ENCODE measurements around the gene KLHL18. TPM values are rescaled to one million over a fixed set of nuclear protein-coding genes. Genes with fewer than 3 reads are reported as not detected.
A peak's percentile ranks its signal among the peaks of the same experiment; 100 is the strongest.
"Not testable (repeated sequence)": the region's sequence is repeated elsewhere in the genome, so short reads cannot be mapped to it uniquely, and the experiment has no call there.

KLHL18 gene
- 10 to 100 TPM; 42.2 to 48.6 TPM for total RNA-seq

GRCh38 chr3:47282424-47283192 is at the start of gene KLHL18, which contains the start of gene KIF9:
Gene KLHL18, plus strand, starts transcription at chr3:47282944. Its CDS starts 22 bp downstream, at chr3:47282966.
Gene KIF9, minus strand, starts transcription at chr3:47282799. Its CDS starts 5,425 bp downstream, at chr3:47277374.
- peaks cover 31% of the 10 kb centered on the region for H3K4me1 Mint-ChIP-seq
- peak; percentile 96 for DNase-seq
- H3K9me3 Mint-ChIP-seq, result no peaks in the 10 kb centered on the region
- H3K4me3 Mint-ChIP-seq, result peak within 1 kb of the TSS; percentile 100
- H3K27me3 Mint-ChIP-seq, result no peaks in the 10 kb centered on the region
- H3K36me3 Mint-ChIP-seq, result peaks cover 19% of the 10 kb centered on the region
- peak within 1 kb of the TSS; percentile 99 for H3K27ac Mint-ChIP-seq

DNA sequence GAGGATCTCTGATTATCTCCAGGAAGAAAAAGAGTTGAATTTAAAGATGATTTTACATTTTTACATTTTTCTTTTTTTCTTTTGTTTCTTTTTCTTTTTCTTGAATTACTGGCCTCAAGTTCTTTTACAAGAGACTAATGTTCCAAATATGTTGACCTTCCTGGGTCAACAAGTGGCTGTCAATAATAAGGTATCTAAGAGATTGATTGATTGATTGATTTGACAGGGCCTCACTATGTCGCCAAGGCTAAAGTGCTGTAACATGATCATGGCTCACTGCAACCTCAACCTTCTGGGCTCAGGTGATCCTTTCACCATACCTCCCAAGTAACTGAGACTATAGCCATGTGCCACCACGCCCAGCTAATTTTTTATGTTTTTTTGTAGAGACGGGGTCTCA is 44.7 kb upstream of the KLHL18 start:
- no peaks in the 10 kb centered on the region for H3K36me3 Mint-ChIP-seq

GRCh38 chr3:47239929-47240328 is 42.8 kb upstream of the KLHL18 start:
- DNase-seq, result no peak

More for the DNA sequence above, 44.7 kb upstream of the KLHL18 start:
- no peak overlapping the region for H3K4me3 Mint-ChIP-seq
- no peaks in the 10 kb centered on the region for H3K4me1 Mint-ChIP-seq
- H3K9me3 Mint-ChIP-seq, result no peaks in the 10 kb centered on the region
- H3K27me3 Mint-ChIP-seq, result no peaks in the 10 kb centered on the region
- no peak for DNase-seq
- no peak overlapping the region for H3K27ac Mint-ChIP-seq

DNA sequence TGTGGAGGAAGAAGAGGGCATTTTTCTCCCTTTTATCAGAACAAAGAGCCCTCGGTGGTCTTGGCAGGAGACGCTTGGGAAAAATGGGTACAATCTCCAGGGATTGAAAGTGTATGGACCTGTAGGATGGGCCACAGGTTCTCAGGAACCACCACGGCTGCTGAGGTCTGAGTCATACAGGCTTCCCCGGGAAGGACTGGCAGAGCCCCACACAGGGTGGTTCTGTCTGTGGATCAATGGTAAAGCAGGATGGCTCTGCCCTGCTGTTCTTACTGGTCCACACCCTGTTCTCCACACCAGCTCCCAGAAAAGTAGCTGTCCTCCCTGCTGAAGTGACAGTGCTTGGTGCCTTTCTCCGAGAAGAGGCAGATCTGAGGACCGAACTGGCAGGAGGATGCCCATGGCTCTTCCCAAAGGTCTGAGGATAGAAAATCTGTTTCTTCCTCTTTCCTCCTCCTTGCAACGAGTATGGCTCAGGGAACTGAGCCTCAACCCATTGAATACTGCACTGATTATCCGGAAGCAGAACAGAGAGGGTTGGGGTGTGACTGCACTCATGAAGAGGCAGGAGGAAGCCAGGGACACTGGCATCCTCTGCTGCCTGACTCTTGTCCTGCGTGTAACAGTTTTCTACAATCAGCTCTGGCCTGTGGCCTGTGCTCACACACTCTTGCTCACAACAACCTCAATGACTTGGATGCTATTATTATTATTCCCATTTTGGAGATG is 39.2 kb upstream of the KLHL18 start:
- Mint-ChIP-seq H3K27ac (no peak overlapping the region), H3K4me1 (no peaks in the 10 kb centered on the region), H3K36me3 (no peaks in the 10 kb centered on the region), H3K9me3 (no peaks in the 10 kb centered on the region), H3K4me3 (no peak overlapping the region), H3K27me3 (no peaks in the 10 kb centered on the region)
- DNase-seq, result no peak

More at GRCh38 chr3:47239929-47240328, 42.8 kb upstream of the KLHL18 start:
- no peaks in the 10 kb centered on the region for H3K9me3 Mint-ChIP-seq
- H3K27ac Mint-ChIP-seq, result no peak overlapping the region
- no peaks in the 10 kb centered on the region for H3K4me1 Mint-ChIP-seq
- no peaks in the 10 kb centered on the region for H3K27me3 Mint-ChIP-seq
- H3K36me3 Mint-ChIP-seq, result no peaks in the 10 kb centered on the region
- no peak overlapping the region for H3K4me3 Mint-ChIP-seq

GRCh38 chr3:47244531-47245100 is 38.1 kb upstream of the KLHL18 start:
- no peak overlapping the region for H3K4me3 Mint-ChIP-seq
- no peaks in the 10 kb centered on the region for H3K4me1 Mint-ChIP-seq
- no peaks in the 10 kb centered on the region for H3K9me3 Mint-ChIP-seq
- no peaks in the 10 kb centered on the region for H3K27me3 Mint-ChIP-seq
- no peak overlapping the region for H3K27ac Mint-ChIP-seq
- no peaks in the 10 kb centered on the region for H3K36me3 Mint-ChIP-seq
- no peak for DNase-seq

GRCh38 chr3:47245271-47245670 is 37.5 kb upstream of the KLHL18 start:
- H3K36me3 Mint-ChIP-seq, result no peaks in the 10 kb centered on the region
- H3K4me1 Mint-ChIP-seq, result no peaks in the 10 kb centered on the region
- H3K27ac Mint-ChIP-seq, result no peak overlapping the region
- H3K27me3 Mint-ChIP-seq, result no peaks in the 10 kb centered on the region
- DNase-seq, result no peak
- H3K4me3 Mint-ChIP-seq, result no peak overlapping the region
- no peaks in the 10 kb centered on the region for H3K9me3 Mint-ChIP-seq

- H3K36me3 Mint-ChIP-seq, result no peaks in the 10 kb centered on the region
- H3K27me3 Mint-ChIP-seq, result no peaks in the 10 kb centered on the region
- H3K4me3 Mint-ChIP-seq, result no peak overlapping the region
- H3K9me3 Mint-ChIP-seq, result no peaks in the 10 kb centered on the region
- no peak overlapping the region for H3K27ac Mint-ChIP-seq
- no peaks in the 10 kb centered on the region for H3K4me1 Mint-ChIP-seq
- no peak for DNase-seq
Observed at GRCh38 chr3:47247131-47248064, 35.3 kb upstream of the KLHL18 start.

- no peaks in the 10 kb centered on the region for H3K9me3 Mint-ChIP-seq
- no peaks in the 10 kb centered on the region for H3K4me1 Mint-ChIP-seq
- DNase-seq, result no peak
- no peaks in the 10 kb centered on the region for H3K27me3 Mint-ChIP-seq
- H3K27ac Mint-ChIP-seq, result no peak overlapping the region
- no peaks in the 10 kb centered on the region for H3K36me3 Mint-ChIP-seq
- H3K4me3 Mint-ChIP-seq, result no peak overlapping the region
Observed at GRCh38 chr3:47250309-47251060, 32.3 kb upstream of the KLHL18 start.

DNA sequence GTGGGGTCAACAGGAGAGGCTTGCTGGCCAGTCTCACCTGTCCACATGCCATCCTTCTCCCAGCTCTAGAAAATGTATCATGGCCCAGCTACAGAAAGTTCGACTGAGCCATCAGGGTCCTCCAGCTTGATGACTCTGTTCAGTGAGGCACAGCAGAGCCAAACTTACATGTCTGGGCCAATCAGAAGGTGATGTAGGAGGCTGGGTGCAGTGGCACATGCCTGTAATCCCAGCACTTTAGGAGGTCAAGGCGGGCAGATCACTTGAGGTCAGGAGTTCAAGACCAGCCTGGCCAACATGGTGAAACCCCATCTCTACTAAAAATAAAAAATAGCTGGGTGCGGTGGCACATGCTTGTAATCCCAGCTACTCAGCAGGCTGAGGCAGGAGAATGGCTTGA is 31.7 kb upstream of the KLHL18 start:
- H3K27me3 Mint-ChIP-seq, H3K4me3 Mint-ChIP-seq, H3K36me3 Mint-ChIP-seq, H3K9me3 Mint-ChIP-seq, H3K27ac Mint-ChIP-seq, H3K4me1 Mint-ChIP-seq, DNase-seq: not testable (repeated sequence)

DNA sequence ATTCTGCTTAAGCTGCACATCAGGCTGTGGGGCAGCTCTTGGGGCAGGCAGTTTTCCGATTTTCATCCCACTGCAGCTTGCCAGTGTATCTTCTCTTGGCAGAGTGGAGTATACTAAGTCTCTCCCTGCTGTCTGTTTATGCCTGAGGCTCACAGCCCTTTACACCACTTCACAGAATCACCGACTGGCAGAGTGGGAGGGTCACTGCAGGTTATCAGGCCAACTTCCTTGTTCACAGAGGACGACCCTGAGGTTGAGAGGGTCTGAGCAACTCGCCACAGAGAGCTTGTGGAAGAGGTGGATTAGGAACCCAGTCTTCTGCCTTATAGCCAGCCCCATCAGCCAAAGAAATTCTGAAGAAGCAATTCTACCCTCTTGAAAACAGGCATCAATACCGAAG is 31.1 kb upstream of the KLHL18 start:
- Mint-ChIP-seq H3K36me3 (no peaks in the 10 kb centered on the region), H3K4me3 (no peak overlapping the region)

DNA sequence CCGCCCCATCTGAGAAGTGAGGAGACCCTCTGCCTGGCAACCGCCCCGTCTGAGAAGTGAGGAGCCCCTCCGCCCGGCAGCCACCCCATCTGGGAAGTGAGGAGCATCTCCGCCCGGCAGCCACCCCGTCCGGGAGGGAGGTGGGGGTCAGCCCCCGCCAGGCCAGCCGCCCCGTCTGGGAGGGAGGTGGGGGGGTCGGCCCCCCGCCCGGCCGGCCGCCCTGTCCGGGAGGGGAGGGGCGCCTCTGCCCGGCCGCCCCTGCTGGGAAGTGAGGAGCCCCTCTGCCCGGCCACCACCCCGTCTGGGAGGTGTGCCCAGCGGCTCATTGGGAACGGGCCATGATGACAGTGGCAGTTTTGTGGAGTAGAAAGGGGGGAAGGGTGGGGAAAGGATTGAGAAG is 26.4 kb upstream of the KLHL18 start:
- not testable (repeated sequence) for H3K27ac Mint-ChIP-seq, H3K36me3 Mint-ChIP-seq, H3K4me1 Mint-ChIP-seq, DNase-seq, H3K9me3 Mint-ChIP-seq, H3K4me3 Mint-ChIP-seq, H3K27me3 Mint-ChIP-seq

More for the DNA sequence above, 31.1 kb upstream of the KLHL18 start:
- no peak for DNase-seq
- Mint-ChIP-seq H3K27me3 (no peaks in the 10 kb centered on the region), H3K27ac (no peak overlapping the region), H3K4me1 (no peaks in the 10 kb centered on the region), H3K9me3 (no peaks in the 10 kb centered on the region)

DNA sequence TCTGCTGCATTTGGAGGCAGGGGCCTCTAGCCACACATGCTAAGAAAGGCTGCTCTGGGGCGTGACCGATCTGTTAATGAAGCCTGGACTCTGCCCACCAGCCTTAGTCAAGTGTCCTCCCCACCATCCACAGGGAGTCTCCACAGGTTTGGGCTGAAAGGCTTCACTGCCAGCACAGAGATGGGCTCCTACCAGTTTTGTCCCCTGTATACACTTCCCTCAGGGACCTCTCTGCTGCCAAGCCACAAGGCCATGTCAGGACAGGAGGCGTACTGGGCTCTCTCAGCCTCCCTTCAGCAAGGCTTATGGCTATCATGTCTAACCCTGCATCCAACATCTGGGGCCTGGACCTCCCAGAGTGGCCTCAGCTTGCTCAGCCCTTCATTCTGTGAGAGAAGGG is 23.6 kb upstream of the KLHL18 start:
- H3K4me1 Mint-ChIP-seq, result no peaks in the 10 kb centered on the region
- no peak for DNase-seq
- no peak overlapping the region for H3K4me3 Mint-ChIP-seq
- H3K27me3 Mint-ChIP-seq, result no peaks in the 10 kb centered on the region
- H3K9me3 Mint-ChIP-seq, result no peaks in the 10 kb centered on the region
- no peak overlapping the region for H3K27ac Mint-ChIP-seq
- no peaks in the 10 kb centered on the region for H3K36me3 Mint-ChIP-seq

- H3K4me1 Mint-ChIP-seq, result no peaks in the 10 kb centered on the region
- no peaks in the 10 kb centered on the region for H3K9me3 Mint-ChIP-seq
- H3K27ac Mint-ChIP-seq, result no peak overlapping the region
- no peaks in the 10 kb centered on the region for H3K27me3 Mint-ChIP-seq
- no peaks in the 10 kb centered on the region for H3K36me3 Mint-ChIP-seq
- H3K4me3 Mint-ChIP-seq, result no peak overlapping the region
- DNase-seq, result no peak
Observed at GRCh38 chr3:47260605-47261004, 22.1 kb upstream of the KLHL18 start.

DNA sequence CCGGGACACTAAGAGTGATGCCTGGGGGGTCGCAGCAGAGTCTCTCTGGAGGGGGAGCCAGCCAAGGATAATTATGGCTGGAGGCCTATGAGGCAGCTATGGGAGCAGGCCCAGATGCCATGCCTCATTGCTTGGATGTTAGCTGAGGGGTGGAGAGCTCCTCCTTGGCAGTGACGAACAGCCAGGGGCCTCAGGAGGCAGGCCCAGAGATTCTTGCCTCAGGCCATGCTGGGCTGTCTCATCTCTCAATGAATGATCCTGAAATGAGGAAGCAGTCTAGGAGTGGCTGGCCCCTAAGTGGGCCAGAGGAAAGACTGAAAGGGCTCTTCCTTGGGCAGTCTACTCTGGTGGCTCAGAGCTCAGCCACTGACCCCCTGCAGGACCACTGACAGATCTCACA is 21.4 kb upstream of the KLHL18 start:
- Mint-ChIP-seq H3K4me1 (no peaks in the 10 kb centered on the region), H3K9me3 (no peaks in the 10 kb centered on the region), H3K27ac (no peak overlapping the region), H3K27me3 (no peaks in the 10 kb centered on the region), H3K36me3 (no peaks in the 10 kb centered on the region), H3K4me3 (no peak overlapping the region)
- DNase-seq, result no peak
